ENCODE results near the gene RABGAP1. TPM values are rescaled to one million over a fixed set of nuclear protein-coding genes. Genes with fewer than 3 reads are reported as not detected.
"Not testable (repeated sequence)": the region's sequence is repeated elsewhere in the genome, so short reads cannot be mapped to it uniquely, and the experiment has no call there.

Gene RABGAP1
- total RNA-seq = 10 to 100 TPM; 35.5 to 42.4 TPM

GRCh38 chr9:122940749-122941581, at the start of gene RABGAP1:
TSS of gene RABGAP1 (plus strand) at chr9:122941020. CDS start at chr9:122957060, 16,040 bp downstream.
- ATAC-seq (replicated peaks) = peak; percentile 99
- H3K27ac Mint-ChIP-seq = peak within 1 kb of the TSS; percentile 96
- H3K4me1 Mint-ChIP-seq = peaks cover 16% of the 10 kb centered on the region
- H3K36me3 Mint-ChIP-seq (ENCODE audit: low read depth) = peaks cover 39% of the 10 kb centered on the region
- no peaks in the 10 kb centered on the region for H3K9me3 Mint-ChIP-seq
- H3K4me3 Mint-ChIP-seq = peak within 1 kb of the TSS; percentile 97
- H3K27me3 Mint-ChIP-seq = no peaks in the 10 kb centered on the region

- H3K27ac Mint-ChIP-seq = peak overlapping the region; percentile 74
- H3K4me3 Mint-ChIP-seq = peak overlapping the region; percentile 51
- ATAC-seq (replicated peaks) = peak; percentile 73
- no peaks in the 10 kb centered on the region for H3K9me3 Mint-ChIP-seq
- H3K36me3 Mint-ChIP-seq (ENCODE audit: low read depth) = peaks cover 66% of the 10 kb centered on the region
- H3K27me3 Mint-ChIP-seq = no peaks in the 10 kb centered on the region
- peaks cover 11% of the 10 kb centered on the region for H3K4me1 Mint-ChIP-seq
These were observed 42.9 kb upstream of the RABGAP1 start for GRCh38 chr9:122897969-122898368.

- Mint-ChIP-seq H3K4me1 (peaks cover 11% of the 10 kb centered on the region), H3K27me3 (no peaks in the 10 kb centered on the region)
These were observed 40.0 kb upstream of the RABGAP1 start for GRCh38 chr9:122900791-122901190.

DNA sequence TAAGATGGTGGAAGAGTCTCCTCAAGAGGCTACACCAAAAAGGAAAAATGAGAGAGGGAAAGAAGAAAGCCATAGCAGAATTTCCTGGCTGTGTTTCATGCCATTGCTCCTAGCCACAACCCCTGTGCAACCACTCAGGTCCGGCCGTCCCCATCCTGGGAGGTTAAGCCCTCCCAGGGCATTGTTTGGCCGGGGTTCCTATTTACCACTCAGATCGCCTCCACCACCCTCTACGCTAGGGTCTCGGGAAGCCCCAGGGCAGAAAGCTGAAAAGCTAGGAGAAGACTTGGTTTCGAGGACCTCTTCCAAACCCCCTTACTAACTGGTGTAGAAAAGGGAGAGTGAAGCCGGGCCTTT, 36.4 kb upstream of the RABGAP1 start:
- Mint-ChIP-seq H3K9me3 (no peaks in the 10 kb centered on the region), H3K27ac (peak overlapping the region; percentile 89), H3K36me3 (ENCODE audit: low read depth) (peaks cover 43% of the 10 kb centered on the region), H3K4me3 (peak overlapping the region; percentile 84), H3K27me3 (no peaks in the 10 kb centered on the region), H3K4me1 (peaks cover 2% of the 10 kb centered on the region)
- peak; percentile 28 for ATAC-seq (replicated peaks)

More at GRCh38 chr9:122900791-122901190, 40.0 kb upstream of the RABGAP1 start:
- peaks cover 59% of the 10 kb centered on the region for H3K36me3 Mint-ChIP-seq (ENCODE audit: low read depth)
- H3K9me3 Mint-ChIP-seq = no peaks in the 10 kb centered on the region
- peak overlapping the region; percentile 64 for H3K4me3 Mint-ChIP-seq
- ATAC-seq (replicated peaks) = no peak
- peak overlapping the region; percentile 69 for H3K27ac Mint-ChIP-seq

DNA sequence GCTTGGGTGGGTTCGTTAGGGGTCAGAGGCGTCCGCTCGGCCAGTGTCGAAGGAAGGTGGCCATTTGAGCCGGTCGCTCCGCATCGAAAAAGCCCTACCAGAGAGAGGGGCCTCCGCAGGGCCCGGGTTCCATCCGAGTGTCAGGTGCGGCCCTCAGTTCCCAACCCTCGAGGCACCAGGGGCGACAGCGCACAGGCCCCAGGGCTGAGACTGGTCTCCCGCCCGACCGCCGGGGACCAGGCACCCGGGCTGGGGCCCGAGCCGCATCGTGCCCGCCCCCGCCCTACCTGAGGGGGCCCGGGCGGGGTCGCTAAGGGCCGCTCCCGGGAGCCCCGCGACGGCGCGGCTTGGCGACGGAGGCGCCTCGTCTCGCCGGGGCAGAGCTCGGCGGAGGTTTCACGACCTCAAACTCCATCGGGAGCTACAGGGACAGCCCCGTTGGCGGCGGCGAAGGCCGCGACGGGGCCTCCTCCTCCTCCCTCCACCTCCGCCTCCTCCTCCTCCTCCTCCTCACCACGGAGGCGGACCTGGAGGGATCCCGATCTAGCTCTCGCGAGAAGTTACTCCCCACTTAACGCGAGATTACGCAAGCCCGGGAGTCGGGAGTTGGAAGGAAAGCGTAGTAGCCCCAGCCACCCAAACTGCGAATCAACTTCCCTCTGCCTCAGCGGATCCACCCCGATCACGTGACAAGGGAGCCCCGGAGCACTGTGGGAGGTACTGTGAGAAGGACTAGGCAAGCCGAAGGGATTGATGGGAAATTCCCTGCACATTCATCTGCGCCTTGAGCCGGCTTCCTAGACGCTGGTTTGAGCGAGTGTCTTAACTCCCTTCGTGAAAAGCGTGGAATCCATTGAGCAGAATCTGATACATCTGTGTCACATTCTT, 35.8 kb upstream of the RABGAP1 start, which contains the start of gene RC3H2:
RC3H2 (minus strand) TSS at position 537 of the 888 bp plus-strand sequence. CDS start 7,850 bp downstream, outside the sequence.
- peak within 1 kb of the TSS; percentile 84 for H3K4me3 Mint-ChIP-seq
- peak; percentile 92 for ATAC-seq (replicated peaks)

DNA sequence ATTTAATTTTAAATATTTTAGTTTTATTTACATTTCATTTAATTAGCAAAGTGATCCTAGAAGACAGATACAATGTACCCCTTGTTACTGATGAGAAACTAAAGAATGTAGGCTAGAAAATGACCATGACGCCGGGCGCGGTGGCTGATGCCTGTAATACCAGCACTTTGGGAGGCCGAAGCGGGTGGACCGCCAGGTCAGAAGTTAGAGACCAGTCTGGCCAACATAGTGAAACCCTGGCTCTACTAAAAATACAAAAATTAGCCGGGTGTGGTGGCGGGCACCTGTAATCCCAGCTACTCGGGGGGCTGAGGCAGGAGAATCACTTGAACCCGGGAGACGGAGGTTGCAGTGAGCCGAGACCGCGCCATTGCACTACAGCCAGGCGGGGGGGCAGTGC, 34.7 kb upstream of the RABGAP1 start:
- H3K4me1 Mint-ChIP-seq; H3K27me3 Mint-ChIP-seq; ATAC-seq (replicated peaks); H3K4me3 Mint-ChIP-seq; H3K27ac Mint-ChIP-seq; H3K9me3 Mint-ChIP-seq: not testable (repeated sequence)
- peaks cover 55% of the 10 kb centered on the region for H3K36me3 Mint-ChIP-seq (ENCODE audit: low read depth)

More for the DNA sequence above, 35.8 kb upstream of the RABGAP1 start, which contains the start of gene RC3H2:
- H3K36me3 Mint-ChIP-seq (ENCODE audit: low read depth) = peaks cover 45% of the 10 kb centered on the region
- H3K4me1 Mint-ChIP-seq = no peaks in the 10 kb centered on the region
- no peaks in the 10 kb centered on the region for H3K27me3 Mint-ChIP-seq
- H3K27ac Mint-ChIP-seq = peak within 1 kb of the TSS; percentile 89
- no peaks in the 10 kb centered on the region for H3K9me3 Mint-ChIP-seq

GRCh38 chr9:122912671-122912963, 28.2 kb upstream of the RABGAP1 start:
- H3K4me1 Mint-ChIP-seq = peaks cover 20% of the 10 kb centered on the region
- no peaks in the 10 kb centered on the region for H3K27me3 Mint-ChIP-seq
- peaks cover 54% of the 10 kb centered on the region for H3K36me3 Mint-ChIP-seq (ENCODE audit: low read depth)
- H3K4me3 Mint-ChIP-seq = peak overlapping the region; percentile 100
- ATAC-seq (replicated peaks) = no peak
- H3K9me3 Mint-ChIP-seq = no peaks in the 10 kb centered on the region
- H3K27ac Mint-ChIP-seq = peak overlapping the region; percentile 100

DNA sequence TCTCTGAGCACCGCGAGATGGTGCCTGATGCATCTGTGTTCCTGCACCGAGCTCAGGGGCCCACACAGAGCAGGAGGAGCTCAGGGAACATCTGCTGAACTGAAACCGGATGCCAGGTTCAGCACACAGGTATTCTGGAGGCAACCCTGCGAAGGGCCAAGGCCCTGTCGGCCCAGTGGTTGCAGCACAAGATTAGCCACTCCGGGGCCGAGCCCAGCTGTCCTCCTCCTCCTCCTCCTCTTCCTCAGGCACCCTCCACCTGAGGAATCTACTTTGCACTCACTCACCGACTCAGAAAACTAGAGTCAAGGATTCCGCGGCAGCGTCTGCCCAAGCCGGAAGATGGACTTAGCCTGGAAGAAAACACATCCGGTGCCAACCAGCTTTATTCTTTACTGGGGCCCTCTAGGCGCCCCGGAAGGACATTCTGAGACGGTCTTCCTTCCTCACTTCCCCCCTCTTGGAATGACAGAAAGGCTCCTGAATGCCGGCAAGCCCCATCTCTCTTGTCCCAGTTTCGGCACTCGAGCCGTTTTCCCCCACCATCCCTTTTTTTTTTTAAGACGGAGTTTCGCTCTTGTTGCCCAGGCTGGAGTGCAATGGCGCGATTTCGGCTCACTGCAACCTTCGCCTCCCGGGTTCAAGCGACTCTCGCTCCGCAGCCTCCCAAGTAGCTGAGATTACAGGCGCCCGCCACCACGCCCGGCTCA, 27.7 kb upstream of the RABGAP1 start, which contains the start of gene ZBTB6:
ZBTB6 (minus strand) TSS at position 360 of the 710 bp plus-strand sequence. CDS start 1,251 bp downstream, outside the sequence.
- Mint-ChIP-seq H3K9me3 (no peaks in the 10 kb centered on the region), H3K36me3 (ENCODE audit: low read depth) (peaks cover 49% of the 10 kb centered on the region), H3K4me3 (peak within 1 kb of the TSS; percentile 100), H3K27me3 (no peaks in the 10 kb centered on the region), H3K4me1 (peaks cover 20% of the 10 kb centered on the region), H3K27ac (peak within 1 kb of the TSS; percentile 100)
- ATAC-seq (replicated peaks) = peak; percentile 96

- no peaks in the 10 kb centered on the region for H3K4me1 Mint-ChIP-seq
- no peak for ATAC-seq (replicated peaks)
- H3K27ac Mint-ChIP-seq = no peak overlapping the region
- no peak overlapping the region for H3K4me3 Mint-ChIP-seq
- H3K36me3 Mint-ChIP-seq (ENCODE audit: low read depth) = peaks cover 42% of the 10 kb centered on the region
- no peaks in the 10 kb centered on the region for H3K27me3 Mint-ChIP-seq
- H3K9me3 Mint-ChIP-seq = no peaks in the 10 kb centered on the region
These were observed 22.5 kb upstream of the RABGAP1 start for GRCh38 chr9:122918310-122918709.

DNA sequence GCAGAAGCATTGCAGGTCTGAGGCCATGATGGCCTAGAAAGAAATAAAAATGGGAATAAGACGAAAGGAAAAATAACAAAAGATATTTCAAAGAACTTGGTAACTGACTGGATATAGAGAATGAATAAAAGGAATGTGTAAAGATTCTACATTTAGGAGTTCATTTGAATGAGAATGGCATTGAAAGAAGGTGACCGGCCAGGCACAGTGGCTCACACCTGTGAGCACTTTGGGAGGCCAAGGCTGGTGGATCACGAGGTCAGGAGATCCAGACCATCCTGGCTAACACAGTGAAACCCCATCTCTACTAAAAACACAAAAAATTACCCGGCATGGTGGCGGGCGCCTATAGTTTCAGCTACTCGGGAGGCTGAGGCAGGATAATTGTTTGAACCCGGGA, 18.1 kb upstream of the RABGAP1 start:
- ATAC-seq (replicated peaks) = no peak
- H3K9me3 Mint-ChIP-seq = no peaks in the 10 kb centered on the region
- no peaks in the 10 kb centered on the region for H3K27me3 Mint-ChIP-seq
- H3K4me3 Mint-ChIP-seq = no peak overlapping the region
- no peaks in the 10 kb centered on the region for H3K4me1 Mint-ChIP-seq
- peaks cover 43% of the 10 kb centered on the region for H3K36me3 Mint-ChIP-seq (ENCODE audit: low read depth)
- H3K27ac Mint-ChIP-seq = no peak overlapping the region

- Mint-ChIP-seq H3K4me3 (no peak overlapping the region), H3K9me3 (no peaks in the 10 kb centered on the region), H3K27me3 (no peaks in the 10 kb centered on the region), H3K4me1 (no peaks in the 10 kb centered on the region), H3K36me3 (ENCODE audit: low read depth) (peaks cover 39% of the 10 kb centered on the region), H3K27ac (no peak overlapping the region)
- ATAC-seq (replicated peaks) = no peak
These were observed 16.9 kb upstream of the RABGAP1 start for GRCh38 chr9:122923947-122924346.

GRCh38 chr9:122929796-122930354, 10.9 kb upstream of the RABGAP1 start:
- peaks cover 10% of the 10 kb centered on the region for H3K36me3 Mint-ChIP-seq (ENCODE audit: low read depth)
- no peak overlapping the region for H3K4me3 Mint-ChIP-seq
- no peaks in the 10 kb centered on the region for H3K9me3 Mint-ChIP-seq

GRCh38 chr9:122930541-122931225, 10.1 kb upstream of the RABGAP1 start:
- Mint-ChIP-seq H3K4me3 (no peak overlapping the region), H3K4me1 (peaks cover 13% of the 10 kb centered on the region), H3K27ac (no peak overlapping the region), H3K36me3 (ENCODE audit: low read depth) (peaks cover 14% of the 10 kb centered on the region), H3K27me3 (no peaks in the 10 kb centered on the region), H3K9me3 (no peaks in the 10 kb centered on the region)
- ATAC-seq (replicated peaks) = no peak

More at GRCh38 chr9:122929796-122930354, 10.9 kb upstream of the RABGAP1 start:
- Mint-ChIP-seq H3K27me3 (no peaks in the 10 kb centered on the region), H3K4me1 (peaks cover 10% of the 10 kb centered on the region), H3K27ac (no peak overlapping the region)
- ATAC-seq (replicated peaks) = no peak
